Measurements from ENCODE around the gene NOL4L.

DNA sequence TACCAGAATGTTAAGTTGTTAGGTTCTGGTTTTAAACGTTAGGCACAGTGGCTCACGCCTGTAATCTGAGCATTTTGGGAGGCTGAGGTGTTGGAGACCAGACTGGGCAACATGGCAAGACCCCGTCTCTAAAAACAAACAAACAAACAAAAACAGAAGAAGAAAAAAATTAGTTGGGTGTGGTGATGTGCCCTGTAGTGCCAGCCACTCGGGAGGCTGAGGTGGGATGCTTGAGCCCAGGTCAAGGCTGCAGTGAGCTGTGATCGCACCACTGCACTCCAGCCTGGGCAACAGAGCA, 19.4 kb downstream of the NOL4L start:
- no peak for TF ChIP-seq EZH2 (IDR thresholded peaks at IDR 0.05)
- no peak for TF ChIP-seq POLR2AphosphoS5 (IDR thresholded peaks at IDR 0.05; ENCODE audit: borderline replicate concordance, low read depth, low read length)
